NCI-H510A (cell line): ENCODE data around the gene KRTAP12-1.

Experiments
- DNase-seq: peaks from one replicate; lab custom pipeline; 2025; lab: John Stamatoyannopoulos, UW

The KRTAP12-1 gene, protein sequence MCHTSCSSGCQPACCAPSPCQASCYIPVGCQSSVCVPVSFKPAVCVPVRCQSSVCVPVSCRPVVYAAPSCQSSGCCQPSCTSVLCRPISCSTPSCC

DNA sequence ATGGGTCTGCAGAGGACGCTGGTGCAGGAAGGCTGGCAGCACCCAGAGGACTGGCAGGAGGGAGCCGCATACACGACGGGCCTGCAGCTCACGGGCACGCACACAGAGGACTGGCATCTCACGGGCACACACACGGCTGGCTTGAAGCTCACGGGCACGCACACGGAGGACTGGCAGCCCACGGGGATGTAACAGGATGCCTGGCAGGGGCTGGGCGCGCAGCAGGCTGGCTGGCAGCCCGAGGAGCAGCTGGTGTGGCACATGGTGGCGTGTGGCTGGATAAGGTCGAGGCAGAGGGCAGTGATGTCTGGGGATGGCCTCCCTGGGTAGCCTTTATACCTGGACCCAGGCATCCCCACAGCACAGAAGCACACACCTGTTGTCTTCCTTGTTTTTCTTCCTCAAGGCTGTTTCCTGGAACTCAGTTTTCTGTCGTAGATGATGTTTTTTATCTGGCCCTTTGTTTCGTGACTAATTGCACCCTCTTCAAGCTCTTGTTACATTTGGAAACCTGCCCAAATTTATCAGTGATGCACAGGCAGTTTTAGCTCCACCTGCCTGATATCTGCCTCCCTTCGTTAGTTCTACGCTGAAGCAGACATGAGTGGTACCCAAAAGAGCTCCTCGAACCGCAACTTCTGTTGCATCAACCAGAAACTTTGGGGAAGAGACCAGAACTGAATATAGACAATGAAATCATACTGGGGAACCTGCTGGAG is at the start of gene KRTAP12-1:
Gene KRTAP12-1, minus strand, starts transcription at position 303 of the 719 bp plus-strand sequence. Its CDS starts 40 bp downstream, at position 263.
- DNase-seq: no peak

DNA sequence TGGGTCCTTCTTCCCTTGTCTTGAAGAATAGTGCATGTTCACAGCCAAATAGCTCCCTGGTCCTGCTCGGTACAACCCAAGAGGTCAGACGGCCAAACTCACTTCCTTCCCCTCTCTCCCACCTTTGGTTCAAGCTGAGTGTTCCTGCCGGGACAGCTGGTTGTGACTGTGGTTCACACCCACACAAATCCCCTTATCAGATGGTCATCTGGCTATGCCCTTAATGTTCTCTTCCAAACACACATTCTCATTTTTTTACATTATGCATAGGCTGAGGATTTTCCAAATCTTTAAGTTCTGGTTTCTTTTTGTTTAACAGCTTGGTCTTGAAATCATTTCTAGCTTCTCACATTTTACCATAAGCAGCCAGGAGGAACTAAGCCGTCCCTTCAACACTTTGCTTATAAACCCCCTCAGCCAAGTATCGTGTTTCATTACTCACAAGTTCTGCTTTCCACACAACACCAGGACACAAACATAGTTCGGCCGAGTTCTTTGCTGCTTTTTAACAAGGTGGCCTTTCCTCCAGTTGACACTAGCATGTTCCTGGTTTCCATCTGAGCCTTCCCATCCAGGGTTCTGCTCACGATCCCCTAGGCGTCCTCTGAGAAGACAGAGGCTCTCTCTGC is 49.1 kb upstream of the KRTAP12-1 start:
- DNase-seq: no peak

DNA sequence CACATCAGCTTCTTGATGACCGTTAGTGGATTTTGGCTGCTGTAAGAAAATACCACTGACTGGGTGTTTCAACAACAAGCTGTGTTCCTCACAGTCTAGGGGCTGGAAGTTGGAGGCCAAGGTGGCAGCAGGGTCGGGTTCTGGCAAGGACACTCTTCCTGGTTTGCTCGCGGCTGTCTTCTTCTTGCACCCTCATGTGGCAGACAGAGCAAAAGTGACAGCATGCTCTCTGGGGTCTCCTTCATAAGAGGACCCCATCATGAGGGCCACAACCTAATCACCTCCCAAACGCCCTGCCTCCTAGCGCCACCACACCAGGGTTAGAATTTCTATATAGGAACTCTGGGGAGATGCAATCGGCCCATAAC is 48.0 kb upstream of the KRTAP12-1 start:
- DNase-seq: no peak

DNA sequence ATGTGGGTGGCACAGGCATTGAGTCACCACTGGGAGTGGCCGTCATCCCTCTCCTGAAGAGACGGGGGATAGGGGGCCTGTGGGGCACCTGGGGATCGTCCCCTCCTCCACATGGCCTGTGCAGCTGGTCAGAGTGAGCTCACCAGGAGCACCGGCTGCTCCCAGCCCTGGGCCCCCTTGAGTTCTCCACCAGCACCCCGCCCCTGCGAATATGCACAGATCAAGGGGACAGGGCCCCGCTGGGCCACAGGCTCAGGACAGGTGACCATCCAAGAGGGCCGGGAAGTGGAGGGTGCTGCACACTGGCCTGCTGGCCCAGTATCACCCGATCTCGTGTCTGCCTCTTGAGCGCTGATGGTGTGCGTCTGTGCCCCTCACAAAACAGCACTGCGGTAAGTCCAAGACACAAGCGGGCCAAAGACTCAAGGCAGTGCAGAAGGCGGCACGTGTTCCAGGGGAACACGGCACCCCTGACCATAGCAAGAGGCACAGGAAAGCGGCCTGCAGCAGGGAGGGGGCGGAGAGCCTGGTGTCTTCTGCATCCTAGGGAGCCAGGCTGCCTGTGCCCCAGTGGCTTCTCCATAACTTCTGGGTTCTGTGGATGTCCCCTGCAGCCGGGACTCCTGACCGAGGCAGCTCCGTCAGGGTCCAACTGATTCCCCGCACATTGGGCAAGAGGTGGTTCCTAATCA is 47.5 kb upstream of the KRTAP12-1 start:
- DNase-seq: no peak

DNA sequence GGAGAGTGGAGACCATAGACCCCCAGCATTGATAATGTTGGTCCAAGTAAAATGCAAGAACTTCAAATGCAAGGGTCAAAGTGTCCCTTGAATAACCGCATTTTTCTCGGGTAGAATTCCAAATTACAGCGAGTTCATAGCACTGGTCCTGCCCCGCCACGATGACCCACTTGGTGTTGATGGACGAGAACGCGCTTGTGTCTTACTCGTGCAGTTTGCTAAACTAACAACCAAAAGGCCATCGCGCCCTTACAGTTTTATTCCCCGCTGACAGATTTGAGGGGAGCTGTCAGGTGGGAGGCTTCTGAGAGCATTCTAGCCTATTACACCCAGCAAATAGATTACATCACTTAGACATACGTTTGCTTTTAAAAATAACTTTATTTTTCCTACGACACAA is 46.8 kb upstream of the KRTAP12-1 start:
- DNase-seq: no peak

DNA sequence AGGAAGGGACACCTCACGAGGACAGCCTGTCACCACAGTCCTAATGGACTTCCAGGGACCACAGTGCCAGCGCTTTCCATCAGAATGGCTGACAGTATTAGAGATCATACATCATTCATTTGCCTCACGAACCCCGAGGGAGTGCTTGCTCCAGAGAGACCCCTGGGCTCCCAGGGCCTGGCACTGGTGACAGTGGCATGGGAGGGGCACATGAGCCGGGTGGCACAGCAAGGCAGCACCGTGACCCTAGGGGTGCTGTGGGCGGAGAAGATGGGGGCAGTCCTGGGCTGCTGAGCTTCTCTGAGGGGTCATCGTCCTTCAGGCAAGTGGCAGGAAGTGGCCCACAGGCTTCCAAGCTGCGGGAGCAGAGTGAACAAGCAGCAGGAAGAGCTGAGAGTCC is 45.8 kb upstream of the KRTAP12-1 start:
- no peak for DNase-seq

DNA sequence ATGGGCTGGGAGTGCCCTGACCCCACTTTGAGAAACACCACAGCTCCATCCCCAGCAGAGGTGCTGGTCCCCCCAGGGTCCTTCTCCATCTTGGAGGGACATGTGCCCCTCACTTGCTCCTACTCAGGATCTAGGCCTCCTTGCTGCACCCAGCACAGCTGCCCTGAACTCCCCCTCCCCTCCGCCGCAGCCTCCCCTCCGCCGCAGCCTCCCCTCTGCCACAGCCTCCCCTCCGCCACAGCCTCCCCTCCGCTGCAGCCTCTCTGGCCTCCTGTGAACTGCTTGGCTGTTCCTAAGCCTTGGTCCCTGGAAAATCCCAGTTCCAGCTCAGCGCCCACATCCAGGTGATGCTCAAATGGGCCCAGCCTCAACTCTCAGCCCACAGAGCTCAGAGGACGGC is 45.4 kb upstream of the KRTAP12-1 start:
- DNase-seq: no peak

DNA sequence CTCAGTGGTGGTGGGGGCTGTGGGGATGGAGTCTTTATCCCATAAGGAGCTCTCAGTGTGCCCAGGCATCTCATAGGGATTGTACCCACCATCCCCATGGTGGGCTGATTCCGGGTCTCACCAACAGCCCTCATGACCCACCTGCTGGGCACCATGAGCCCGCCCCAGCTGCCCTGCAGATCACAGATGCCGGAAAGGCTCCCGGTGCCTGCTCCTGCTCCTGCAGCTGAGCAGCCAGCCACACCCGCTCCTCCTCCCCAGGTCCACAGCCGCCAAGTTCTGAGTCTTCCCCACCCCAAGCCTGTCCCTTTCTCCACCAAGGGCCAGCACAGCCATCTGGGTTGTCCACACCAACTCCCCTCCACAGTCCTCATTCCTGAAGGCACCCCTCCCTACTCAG is 44.9 kb upstream of the KRTAP12-1 start:
- DNase-seq: no peak

DNA sequence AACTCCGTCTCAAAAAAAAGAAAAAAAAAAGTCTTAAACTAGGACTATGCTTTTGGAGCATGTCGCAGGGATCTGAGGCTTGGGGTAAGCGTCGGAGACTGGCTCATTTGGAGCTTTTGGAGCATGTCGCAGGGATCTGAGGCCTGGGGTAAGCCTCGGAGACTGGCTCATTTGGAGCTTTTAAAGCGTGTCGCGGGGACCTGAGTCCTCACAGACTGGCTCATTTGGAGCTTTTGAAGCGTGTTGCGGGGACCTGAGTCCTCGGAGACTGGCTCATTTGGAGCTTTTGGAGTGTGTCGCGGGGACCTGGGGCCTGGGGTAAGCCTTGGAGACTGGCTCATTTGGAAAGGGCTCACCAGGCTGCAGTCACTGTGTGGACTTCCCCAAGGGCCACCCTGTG is 43.0 kb upstream of the KRTAP12-1 start:
- no peak for DNase-seq

DNA sequence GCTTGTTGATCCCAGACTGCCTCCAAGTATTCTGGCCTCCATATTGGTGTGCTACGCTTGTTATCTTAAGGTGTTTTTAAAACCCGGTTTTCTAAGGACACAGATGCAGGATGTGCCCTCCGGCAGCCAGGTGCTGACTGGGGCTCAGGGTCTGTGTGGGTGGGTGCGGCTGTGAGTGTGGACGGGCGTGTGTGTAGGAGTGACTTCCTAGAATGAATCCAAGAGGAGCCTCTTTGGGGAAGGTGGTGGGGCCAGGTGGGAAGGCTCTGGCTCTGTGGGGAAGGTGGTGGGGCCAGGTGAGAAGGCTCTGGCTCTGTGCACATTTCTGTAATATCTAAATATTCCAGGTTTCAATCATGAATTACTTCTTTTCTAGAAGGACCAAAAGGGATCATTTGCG is 42.2 kb upstream of the KRTAP12-1 start:
- DNase-seq: no peak

DNA sequence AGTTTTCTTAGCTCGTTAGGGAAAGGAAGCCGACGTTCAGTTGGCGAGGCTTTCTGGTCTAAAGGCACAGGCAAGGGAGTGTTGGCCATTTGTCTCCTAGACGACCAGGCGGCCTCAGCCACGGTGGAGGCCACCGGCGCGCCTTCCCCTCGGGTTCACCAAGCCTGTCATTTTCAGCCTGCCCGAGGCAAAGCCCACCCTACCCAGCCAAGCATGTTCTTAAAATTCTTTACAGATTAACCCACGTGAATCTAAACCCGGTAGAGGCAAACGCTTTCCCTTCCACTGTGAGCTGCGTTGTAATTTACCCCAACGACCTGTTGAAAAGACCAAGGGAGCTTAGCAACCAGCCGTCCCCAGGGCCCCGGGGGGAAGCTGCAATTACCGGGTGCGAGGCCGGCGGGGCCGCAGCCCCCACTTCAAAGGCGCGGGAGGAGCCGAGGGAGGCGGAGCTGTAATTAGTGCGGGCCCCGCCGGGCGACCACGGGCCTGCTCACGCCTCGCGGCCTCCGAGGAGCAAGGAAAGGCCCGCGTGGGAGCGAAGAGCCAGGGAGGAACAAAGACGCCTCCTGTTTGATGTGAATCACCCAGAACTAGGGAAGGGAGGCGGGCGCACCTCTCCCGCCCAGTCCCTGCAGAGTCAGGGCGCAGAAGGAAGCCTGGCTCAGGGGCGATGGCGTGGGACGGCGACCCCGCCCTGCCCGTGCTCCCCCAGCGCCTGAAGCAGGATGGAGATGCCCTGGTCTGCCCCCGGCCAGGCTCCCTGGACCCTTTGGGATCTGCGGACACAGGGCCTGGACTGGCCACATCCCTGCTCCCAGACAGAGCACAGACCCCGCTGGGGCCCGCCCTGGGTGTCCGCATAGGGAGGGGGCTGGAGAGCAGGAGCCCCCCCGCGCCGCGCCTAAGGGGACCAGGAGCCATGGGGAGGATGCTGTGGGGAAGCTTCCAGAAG is 41.5 kb upstream of the KRTAP12-1 start:
- DNase-seq: no peak

DNA sequence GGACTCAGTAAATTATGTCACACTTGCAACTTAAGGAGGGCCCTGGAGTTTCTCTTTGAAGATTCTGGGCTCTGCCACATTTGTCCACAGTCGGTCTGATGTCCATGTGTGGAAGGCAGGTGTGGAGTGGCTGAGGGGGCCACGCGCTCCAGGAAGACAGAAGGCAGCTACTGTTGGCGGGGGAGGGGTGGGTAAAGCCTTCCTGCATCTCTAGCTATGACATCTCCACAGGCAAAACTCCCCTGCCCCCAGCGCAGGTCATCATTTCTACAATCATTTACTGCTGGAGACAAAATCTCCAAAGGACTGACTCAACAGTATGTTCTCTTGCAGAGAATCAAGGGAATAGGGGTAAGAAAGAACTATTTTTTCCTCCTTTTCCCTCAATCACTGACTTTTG is 40.8 kb upstream of the KRTAP12-1 start:
- no peak for DNase-seq

DNA sequence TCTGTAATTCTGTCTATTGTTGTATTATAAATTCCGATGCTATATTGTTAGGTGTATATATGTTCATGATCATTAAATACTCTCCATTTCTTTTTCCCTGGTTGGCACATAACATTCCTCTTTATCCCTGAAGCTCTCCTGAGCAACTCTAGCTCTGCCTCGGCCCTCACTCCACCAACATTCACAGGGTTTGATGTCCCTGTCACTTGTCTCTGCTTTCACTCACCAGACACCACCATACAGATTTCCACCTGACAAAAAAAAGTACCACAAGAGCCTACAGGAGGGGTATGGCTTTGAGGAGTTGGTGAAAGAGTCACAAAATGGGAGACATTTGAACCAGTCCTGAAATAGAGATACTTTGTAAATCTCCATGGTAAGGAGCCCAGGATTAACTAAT is 38.2 kb upstream of the KRTAP12-1 start:
- DNase-seq: no peak

DNA sequence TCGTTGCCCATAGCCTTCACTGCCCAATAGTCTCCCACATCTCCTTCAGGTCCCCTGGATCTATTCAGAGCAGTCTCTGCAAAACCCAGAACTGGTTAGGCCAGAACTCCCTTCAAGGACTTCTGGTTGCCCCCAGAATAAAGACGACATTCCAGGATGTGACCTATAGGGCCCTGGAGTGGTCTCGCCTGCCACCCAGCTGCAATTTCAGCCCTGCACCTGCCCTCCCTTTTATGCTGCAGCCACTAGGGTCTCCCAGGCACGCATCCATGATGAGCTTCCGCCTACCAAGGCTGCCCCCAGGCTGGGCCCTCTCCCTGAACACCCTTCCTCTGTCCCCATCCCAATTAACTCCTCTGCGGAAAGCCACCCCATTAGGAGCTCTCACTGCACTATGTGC is 36.6 kb upstream of the KRTAP12-1 start:
- DNase-seq: no peak

DNA sequence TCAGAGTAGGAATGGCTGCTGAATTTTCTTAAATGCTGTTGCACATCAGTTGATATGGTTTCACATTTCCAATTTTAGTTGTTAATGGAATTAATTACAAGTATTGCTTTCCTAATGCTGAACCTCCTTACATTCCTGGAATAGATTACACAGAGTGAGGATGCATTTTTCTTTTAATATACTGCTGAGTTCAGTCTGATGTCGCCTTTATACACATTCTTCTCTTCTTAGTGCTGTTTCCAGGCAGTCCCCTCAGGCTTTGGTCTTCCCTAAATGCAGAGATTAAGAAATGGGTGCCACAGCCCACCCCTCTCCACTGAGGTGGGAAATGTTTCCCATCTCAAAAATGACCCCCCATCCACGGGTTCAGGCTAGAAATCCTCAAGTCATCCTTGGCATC is 36.1 kb upstream of the KRTAP12-1 start:
- no peak for DNase-seq

DNA sequence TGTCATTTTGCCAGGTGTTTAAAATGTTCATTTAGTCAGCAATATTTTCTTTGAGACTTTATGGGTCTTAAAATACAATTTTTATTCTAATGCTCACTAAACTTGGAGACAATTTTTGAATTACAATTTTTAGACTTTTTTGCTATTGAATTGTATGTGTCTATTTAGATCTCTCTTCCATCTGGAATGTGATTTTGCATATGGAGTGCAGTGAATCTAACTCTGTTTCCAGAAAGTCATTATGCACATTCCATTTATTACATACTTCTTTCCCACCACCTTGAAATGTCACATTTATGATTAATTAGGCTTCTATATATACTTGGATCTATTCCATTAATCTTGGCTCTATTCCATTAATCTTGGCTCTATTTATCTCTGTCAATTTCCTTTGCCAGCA is 35.0 kb upstream of the KRTAP12-1 start:
- DNase-seq: no peak

DNA sequence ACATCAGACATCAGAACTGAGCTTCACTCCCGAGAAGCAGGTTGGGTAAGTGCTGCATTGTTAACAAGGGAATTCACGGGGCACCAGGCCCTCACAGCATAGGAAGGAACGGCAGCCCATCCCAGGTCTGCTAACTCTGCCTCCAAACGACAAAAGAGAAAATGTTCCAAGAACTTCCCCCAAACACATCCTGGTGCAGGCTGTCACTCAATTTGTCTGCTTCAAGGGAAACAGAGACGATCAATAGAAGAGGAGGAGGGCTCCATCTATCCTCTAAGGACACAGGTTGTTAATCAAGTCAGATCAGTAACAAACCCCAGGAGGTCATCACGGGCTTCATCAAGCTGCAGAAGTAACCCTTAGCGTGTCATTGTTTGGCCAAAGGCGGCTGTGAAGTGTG is 32.9 kb upstream of the KRTAP12-1 start:
- DNase-seq: no peak

DNA sequence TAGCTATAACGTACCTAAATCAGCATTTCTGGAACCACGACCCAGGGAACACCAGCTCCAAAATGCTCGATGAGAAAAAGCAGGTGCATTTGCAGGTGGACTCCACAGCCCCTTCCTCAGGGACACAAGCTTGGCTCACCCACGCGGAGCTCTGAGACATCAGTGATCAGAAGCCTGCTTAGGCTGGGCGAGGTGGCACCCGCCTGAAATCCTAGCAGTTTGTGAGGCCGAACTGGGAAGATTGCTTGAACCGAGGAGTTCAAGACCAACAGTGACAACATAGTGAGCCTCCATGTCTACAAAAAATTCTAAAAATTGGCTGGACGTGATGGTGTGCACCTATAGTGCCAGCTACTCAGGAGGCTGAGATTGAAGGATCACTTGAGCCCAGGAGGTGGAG is 31.9 kb upstream of the KRTAP12-1 start:
- DNase-seq: no peak

DNA sequence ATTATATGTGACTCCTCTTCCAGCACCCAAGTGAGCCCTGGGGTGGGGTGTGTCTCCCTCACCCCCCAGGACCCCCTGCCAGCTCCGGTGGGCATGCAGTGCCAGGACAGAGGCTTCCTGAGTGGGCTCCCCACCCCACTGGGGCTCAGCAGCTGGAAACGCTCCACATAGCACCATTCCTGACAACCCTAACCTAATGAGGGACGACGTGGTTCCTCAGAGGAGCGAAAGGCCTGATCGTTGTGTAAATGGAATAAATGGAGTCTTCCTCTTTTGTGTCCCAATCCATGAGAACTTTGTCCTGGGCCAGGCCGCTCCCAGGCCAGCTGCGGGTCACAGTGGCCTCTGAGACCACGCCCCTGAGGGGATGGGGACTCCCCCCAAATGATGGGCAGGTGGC is 31.2 kb upstream of the KRTAP12-1 start:
- DNase-seq: no peak

DNA sequence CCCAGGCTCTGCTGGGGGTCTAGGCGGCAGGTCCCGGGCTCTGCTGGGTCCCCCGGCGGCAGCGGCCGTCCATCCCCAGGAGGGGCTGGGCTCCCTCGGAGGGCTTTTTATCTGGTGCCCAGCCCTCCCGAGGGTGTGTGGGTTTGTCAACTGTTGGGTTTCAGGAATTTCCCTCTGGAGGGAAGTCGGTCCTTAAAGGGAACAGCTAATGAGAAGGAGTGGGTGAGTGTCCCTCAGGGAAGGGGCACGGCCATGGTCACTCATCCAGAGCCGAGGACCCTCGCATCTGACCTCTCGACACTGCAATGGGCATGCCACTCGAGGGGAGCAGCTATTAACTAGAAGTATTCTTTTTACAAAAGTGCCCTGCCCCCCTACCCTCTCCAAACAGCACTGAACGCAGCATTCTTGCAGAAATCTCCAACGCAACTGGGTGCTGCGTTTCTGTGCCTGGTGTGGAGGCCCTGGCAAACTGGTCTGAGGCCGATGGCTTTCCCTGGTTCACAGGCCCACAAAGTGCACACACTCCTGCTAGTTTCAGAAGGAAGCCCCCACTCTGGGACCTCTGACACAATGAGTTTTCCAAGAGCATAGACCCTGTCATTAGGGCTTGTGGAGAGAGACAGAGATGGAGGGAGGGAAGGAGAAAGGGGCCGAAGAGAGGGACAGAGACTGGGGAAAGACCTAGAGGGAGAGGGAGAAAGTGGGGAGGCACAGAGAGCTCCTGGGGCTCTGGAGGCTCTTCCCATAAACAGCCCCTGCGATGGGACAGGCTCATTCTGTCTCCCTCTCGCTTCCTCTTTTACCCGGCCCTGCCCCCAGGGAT is 30.5 kb upstream of the KRTAP12-1 start:
- no peak for DNase-seq
